GM19238 (cell line): ENCODE data around the gene TRAK2.
"Not testable (repeated sequence)": the region's sequence is repeated elsewhere in the genome, so short reads cannot be mapped to it uniquely, and the experiment has no call there.

Source experiments
- DNase-seq: peaks from one replicate; pipeline ENCODE4 v3.0.0; 2011; ENCODE audit warnings: low spot score; ENCODE audit not compliant: insufficient read length

Gene TRAK2

DNA sequence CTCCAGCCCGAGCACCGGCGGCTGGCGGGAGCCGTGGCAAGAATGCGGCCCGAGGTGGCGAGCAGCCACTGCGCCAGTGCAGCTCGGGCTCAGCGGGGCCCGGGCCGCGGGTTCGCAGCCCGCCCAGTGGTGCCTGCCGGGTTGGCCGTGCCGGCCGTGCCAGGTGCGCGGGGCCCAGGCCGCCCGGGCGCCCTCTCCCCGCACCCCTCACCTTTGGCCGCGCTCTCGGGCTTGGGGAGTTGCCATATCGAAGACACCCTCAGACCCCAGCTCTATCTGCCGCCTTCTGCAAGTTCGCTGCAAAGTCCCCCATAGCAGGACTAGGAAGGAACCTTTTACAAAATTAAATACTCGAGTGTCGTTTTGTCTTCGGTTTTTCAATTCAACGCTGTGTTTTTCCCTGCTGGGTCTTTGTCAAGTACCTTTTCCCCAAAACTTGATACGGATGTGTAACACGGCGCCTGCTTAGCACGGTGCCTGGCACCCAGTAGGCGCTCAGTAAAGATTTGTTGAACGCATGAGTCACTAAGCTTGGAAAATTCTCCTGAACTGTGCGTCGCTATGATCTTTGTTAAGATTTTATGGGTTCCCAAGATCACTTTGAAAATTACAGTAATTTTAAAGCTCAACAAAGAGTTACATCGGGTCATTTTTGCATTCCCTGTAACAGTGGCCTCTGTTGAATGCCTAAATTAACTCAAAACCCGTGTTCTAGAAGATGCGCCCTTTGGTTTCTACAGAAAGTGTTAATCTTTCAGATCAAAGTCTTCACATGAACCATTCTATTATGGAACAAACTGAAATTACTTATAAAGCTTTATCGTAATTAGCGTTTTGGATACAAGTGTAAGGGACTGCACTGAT lies 1.0 kb upstream of the TRAK2 start:
- DNase-seq, result no peak

DNA sequence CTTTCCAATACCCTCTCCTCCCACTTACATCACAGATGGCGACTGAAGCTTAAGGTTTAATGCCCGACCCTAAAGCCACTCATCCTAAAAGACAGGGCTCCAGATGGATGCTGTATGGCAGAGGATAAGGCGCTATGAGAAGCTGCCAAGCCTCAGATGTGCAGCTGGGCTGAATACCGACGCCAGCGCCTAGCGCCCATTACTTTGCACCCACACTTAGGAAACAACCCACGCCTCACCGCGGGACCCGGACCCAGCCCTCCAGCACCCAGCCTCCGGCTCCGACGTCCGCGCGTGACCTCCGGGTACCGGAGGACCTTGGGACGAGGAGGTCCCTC lies 335 bp downstream of the TRAK2 start:
- no peak for DNase-seq

DNA sequence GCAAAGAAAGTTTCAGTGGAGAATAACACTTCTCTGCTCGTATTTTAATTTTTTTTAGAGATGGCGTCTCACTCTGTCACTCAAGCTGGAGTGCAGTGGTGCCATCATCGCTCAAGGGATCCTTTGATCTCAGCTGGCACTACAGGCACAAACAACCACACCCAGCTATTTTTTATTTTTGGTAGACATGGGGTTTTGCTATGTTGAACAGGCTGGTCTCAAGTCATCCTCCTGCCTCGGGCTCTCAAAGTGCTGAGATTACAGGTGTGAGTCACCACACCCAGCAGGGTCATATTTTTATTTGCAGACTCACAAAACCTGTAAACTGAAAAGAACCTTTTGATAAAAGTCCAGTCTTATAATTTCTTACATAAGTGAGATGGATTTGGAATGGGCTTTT lies 2.6 kb downstream of the TRAK2 start:
- DNase-seq, result no peak

DNA sequence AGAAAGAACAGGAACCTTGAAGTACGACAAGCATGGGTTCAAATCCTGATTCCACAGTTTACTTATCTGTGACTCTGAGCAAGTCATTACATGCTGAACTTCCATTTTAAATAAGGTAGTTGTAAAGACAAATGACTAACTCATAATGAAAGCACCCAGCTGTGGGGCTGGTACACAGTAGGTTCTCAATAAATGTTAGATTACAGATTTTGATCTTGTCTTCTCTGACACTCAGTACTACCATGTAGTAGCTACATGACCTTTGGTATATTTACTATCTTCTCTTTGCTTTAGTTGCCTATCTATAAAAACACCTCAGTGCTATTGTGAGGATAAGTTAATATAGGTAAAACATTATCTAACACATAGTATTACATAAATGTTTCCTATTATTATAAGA lies 3.2 kb downstream of the TRAK2 start:
- no peak for DNase-seq

DNA sequence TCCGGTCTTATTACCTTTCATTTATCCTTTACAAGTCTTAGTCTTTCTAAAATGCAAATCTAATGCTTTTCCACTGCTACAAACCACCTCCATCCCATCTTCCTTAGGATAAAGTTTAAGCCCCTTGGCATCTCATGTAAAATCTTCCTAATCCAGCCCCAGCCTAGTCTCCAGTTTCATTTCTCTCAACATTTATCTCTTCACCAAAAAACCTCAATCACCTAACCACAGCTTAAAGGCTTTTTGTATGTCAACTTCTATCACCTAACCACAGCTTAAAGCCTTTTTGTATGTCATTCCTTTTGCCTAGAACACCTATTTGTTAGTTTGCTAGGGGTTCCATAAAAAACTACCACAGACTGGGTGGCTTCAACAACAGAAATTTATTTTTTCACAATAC lies 4.2 kb downstream of the TRAK2 start:
- DNase-seq, result no peak

DNA sequence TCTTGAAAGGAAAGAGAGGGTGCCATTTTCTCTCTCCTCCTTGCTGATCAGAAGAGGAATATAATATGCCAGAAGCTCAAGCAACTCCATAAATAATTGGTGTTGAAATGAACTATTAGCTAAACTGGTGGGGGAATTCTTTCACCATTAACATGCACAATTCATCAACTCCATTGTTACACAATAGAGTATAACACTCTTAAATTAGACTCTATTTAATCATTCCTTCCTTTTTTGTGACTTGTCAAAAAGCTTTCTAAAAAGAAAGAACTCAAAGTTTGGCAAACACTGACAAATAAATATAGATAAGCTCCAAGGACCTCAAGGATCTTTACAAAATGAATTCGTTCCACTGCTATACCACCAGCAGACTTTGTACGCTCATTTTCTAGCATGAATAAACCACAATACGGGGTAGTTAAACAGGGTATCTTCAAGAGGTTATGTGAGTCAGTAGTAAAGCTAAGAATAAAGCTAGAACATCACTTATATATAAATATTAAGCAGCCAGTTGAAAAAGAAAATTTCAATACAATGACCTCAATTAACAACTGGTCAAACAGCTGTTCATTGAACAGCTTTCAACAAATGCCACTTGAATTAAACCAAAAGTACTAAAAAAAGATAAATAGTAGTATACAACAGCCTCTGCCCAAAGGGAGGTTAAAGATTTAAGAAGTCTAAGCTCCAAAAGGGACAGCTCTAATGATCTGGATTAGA lies 6.4 kb downstream of the TRAK2 start:
- DNase-seq, result no peak

DNA sequence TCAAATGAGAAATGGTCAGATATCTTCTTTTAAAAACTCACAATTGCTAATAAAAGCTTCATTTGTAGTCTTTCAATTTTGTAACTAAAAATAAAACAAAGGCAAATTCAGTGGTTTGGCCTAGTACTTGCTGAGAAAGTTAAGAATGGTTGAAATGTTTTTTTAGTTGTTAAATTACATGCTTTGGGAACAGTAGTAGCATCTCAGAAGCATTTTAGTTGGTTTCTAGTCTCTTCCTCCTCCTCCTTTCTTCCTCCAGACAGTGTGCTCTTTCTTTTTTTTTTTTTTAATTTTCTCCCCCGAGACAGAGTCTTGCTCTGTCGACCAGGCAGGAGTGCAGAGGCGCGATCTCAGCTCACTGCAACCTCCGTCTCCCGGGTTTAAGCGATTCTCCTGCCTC lies 9.8 kb downstream of the TRAK2 start:
- DNase-seq, result no peak

DNA sequence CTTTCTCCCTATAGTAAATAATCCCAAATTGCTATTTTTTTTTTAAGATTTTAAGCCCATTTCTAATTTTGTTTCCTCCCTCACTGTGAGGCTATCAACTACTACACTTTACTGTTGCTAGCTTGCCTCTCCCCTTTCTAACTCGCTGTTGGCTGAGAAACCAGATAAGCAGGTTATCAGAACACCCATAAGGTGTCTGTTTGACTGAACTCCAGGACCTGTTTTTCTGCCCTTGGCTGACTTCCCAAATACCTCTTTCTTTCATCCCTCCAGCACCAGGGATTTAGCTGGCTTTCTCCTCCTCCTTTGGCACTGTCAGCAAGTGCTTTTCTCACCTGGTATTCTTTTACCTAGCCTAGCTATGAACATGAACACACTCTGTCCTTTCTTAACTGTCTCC lies 11.1 kb downstream of the TRAK2 start:
- DNase-seq, result no peak

DNA sequence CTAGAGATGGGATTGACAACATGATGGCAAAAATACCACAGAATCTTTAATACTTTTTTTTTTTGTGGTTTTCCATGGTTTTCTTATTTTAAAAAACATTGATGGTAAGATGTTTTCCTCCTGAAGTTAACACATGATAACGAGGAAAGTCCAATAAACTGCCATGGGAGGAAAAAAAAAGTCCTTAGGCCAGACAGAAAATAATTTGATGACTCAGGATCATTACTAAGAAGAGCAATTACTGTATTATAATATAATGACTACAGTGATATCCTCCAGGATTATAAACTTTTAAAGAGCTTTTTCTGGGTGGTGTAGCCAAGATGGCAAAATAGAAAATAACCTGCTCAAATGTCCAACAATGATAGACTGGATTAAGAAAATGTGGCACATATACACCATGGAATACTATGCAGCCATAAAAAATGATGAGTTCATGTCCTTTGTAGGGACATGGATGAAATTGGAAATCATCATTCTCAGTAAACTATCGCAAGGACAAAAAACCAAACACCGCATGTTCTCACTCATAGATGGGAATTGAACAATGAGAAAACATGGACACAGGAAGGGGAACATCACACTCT lies 11.8 kb downstream of the TRAK2 start:
- DNase-seq, result not testable (repeated sequence)

DNA sequence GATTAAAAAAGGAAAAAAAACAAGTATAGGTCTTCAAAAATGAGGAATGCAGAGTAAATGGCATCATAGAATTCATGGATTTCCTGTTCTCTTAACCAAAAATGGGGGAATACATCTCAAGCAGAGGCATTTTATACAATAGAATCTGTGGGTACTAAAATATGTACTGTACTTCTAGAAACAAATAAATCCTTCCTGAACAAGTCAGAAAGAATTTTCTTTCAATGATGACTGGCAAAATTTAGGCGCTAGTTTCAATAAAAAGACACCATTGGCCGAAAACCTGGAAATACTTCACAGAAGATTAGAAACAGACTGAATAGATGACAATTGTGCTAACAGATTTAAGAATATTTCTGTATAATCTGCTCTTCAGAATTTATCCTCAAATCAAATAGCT lies 15.1 kb downstream of the TRAK2 start:
- no peak for DNase-seq

DNA sequence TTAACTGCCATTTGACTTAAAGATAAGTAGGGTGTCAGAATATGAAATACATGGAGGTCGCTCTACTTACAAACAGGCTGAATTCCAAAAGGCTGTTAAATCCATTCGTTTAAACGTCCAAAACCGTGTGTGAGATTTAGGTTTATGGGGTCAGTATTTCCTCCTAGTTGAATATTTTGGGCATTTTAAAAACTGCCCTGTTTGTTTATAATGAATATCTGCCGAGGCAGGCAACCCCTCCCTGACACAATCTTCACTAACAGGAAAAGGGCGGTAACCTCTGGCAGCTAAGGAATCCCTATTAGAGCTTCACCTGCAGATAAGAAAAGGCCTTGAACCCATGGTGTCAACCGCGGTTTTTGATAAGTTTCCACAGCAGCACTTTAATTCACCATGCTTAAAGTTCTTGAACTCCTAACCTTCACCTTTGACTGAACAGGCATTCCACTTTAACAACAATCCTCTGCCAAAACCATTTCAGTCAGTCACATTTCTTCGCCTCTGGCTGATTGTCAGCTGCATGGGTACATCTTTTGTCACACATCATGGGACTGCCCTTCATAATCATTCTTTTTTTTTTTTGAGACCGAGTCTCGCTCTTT lies 17.8 kb downstream of the TRAK2 start:
- DNase-seq, result no peak

DNA sequence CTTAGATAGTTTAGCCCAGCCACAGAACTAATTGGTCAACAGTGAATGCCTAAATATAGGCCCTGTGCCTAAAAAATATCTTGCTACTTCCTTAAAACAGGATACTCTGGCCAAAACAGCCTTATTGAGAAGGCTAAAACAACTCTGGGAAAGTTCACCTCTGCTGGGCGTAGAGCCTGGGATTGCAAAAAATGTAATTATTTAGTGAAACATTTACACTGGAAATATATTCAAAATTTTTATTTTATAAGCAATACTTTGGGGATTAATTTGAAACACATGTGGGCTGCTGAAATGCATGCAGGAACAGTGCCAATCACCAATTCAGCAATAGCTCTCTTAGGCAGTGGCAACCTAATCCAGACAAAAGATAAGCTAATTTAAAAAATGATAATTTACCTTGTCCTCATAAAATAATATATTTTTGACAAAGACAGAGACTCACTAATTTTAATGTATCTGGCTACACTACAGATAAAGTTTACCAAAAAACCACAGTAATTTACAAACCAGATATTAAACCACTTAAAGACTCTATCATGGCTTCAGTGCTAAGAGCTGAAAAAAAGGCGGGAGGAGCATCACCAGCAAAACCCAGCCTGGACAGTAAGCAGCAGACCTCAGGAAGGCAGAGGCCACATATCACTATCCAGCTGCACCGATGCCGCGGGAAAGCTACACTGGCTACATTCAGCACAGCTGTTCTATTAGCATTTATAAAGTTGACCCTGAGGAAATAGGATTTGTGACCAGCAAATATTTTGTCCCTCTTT lies 18.5 kb downstream of the TRAK2 start:
- no peak for DNase-seq

DNA sequence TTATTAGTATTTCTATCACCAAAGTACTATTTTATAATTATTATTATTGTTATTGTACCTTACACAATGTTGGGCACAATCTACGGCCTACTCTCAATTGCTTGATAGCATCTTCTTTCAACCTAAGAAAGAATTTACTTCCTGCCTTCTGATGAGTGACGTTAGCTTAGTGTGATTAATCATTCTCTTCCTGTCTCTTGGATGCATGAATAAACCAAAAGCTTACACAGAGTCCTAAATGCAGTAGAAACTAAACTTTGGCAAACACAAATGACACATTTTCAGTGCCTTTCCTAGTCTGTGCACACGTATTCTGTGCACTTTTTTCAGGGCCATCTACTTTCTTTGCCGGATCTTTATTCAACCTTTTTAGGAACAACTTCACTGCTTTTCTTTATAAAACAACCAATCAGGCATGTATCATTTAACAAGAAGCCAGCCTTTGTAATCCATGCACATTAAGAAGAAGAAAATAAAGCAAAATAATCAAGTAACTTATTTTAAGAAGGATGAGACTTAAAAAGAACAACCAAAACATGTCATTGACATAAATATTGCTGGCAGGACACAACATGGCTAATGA lies 19.1 kb downstream of the TRAK2 start:
- no peak for DNase-seq

DNA sequence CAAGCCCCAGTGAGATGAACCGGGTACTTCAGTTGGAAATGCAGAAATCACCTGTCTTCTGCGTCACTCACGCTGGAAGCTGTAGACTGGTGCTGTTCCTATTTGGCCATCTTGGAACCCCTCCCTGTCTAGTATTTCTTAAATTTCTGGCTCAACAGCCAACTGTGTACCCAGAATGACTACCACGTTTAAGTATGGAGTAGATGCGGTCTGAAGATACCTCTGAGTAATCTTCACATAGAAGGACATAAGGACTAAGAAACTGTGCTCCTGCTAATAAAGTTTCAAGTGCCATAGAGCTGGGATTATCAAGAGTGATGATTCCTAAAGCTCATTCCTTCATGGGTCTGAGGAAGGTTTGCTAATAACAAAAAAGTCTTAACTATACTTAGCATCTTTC lies 20.4 kb downstream of the TRAK2 start:
- DNase-seq, result no peak

DNA sequence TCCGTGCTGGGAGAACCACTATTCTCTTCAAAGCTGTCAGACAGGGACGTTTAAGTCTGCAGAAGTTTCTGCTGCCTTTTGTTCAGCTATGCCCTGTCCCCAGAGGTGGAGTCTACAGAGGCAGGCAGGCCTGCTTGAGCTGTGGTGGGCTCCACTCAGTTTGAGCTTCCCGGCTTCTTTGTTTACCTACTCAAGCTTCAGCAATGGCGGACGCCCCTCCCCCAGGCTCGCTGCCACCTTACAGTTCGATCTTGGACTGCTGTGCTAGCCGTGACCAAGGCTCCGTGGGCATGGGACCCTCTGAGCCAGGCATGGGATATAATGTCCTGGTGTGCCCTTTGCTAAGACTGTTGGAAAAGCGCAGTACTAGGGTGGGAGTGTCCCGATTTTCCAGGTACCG lies 20.9 kb downstream of the TRAK2 start:
- DNase-seq, result not testable (repeated sequence)

DNA sequence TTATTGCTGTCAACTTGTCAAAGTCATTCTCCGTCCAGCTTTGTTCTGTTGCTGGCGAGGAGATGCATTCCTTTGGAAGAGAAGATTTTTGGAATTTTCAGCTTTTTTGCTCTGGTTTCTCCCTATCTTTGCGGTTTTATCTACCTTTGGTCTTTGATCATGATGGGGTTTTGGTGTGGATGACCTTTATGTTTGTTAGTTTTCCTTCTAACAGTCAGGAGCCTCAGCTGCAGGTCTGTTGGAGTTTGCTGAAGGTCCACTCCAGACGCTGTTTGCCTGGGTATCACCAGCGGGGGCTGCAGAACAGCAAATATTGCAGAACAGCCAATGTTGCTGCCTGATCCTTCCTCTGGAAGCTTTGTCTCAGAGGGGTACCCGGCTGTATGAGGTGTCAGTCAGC lies 21.4 kb downstream of the TRAK2 start:
- DNase-seq, result not testable (repeated sequence)

DNA sequence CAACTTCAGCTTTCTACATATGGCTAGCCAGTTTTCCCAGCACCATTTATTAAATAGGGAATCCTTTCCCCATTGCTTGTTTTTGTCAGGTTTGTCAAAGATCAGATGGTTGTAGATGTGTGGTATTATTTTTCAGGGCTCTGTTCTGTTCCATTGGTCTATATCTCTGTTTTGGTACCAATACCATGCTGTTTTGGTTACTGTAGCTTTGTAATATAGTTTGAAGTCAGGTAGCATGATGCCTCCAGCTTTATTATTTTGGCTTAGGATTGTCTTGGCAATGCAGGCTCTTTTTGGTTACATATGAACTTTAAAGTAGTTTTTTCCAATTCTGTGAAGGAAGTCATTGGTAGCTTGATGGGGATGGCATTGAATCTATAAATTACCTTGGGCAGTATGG lies 22.9 kb downstream of the TRAK2 start:
- not testable (repeated sequence) for DNase-seq

DNA sequence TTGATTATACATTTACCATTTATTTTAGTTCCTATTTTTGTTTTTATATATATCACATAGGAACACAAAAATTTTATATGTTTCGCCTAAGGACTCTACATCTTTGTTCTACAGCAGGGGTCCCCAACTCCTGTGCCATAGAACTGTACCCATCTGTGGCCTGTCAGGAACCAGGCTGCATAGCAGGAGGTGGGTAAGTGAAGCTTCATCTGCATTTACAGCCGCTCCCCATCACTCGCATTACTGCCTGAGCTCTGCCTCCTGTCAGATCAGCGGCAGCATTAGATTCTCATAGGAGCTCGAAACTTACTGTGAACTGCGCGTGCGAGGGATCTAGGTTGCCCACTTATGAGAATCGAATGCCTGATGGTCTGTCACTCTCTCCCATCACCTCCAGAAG lies 25.3 kb downstream of the TRAK2 start:
- no peak for DNase-seq

DNA sequence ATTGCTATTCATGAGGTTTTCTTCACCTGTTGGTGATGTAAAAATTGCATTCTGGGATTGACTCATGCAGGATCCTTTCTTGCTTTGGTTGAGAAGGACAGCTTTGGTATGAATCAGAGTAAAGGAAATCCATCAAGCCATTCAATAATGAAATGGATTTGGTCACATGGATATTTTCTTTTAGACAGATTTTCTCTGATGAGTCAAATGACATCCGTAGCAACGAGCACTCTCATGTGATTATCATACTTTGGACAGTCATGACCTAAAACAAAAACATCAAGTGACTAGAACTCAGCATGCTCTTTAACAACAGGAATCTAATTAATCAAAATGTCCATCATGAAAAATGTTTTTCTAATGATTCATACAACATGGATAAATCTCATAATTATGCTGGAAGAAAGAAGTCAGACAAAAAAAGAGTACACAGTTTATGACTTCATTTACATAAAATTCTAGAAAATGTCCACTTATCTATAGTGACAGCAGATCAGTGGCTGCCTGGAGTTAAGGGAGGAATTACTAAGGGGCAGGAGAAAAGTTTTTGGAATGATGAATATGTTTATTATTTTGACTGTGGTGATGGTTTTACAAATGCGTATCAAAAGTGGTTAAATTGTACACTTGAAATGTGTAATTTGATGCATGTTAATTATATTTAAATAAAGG lies 30.7 kb downstream of the TRAK2 start:
- no peak for DNase-seq

DNA sequence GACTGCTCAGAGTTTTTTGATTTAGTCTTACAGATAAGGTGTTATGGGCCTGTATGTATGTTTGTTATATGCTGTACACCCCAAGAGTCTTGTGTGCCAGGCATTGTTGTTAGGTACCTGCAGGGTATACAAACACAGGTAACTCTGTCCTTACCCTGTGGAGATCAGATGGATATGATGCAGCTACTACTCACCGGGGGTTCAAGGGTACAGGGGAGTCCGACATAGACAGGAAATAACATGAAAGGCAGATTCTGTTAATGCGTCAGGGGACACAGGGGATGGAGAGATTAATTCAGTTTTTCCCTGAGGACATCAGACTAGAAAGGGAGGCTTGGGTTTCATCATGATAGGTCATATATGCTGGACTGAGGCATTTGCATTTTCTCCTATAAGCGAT lies 31.3 kb downstream of the TRAK2 start:
- no peak for DNase-seq
